H1 (cell line): ENCODE measurements around the gene HYAL1. TPM values are rescaled to one million over a fixed set of nuclear protein-coding genes. Genes with fewer than 3 reads are reported as not detected.

Source experiments
- CTCF ChIA-PET: fragments of 300-600 bp; sonication (Branson Sonifier 250); formaldehyde crosslinking; loops from one replicate; lab custom pipeline; 2021; ENCODE audit not compliant: partially characterized antibody; lab: Charles Lee
- POLR2A ChIA-PET: fragments of 300-600 bp; sonication (Branson Sonifier 250); formaldehyde crosslinking; loops from one replicate; lab custom pipeline; 2021; ENCODE audit warnings: inconsistent platforms; ENCODE audit not compliant: partially characterized antibody; lab: Charles Lee
- DNase-seq, 2 experiments: peaks; one replicate each; pipeline versions ENCODE4 v3.0.0 to v3.0.0-alpha.2; 2010 to 2022; ENCODE audit warnings: low spot score in 2 of 2, low read depth in 1 of 2, mixed read lengths in 1 of 2
- FAIRE-seq: peaks from 2 replicates; lab custom pipeline; 2011; peaks lifted over from hg19 to GRCh38; lab: Jason Lieb, UNC
- H2AFZ ChIP-seq: 2 replicates; pipeline ENCODE4 v1.8.1; 2012; ENCODE audit warnings: low read length, inconsistent platforms
- H2AK5ac ChIP-seq: 2 replicates; pipeline ENCODE4 v1.6.1; 2013; ENCODE audit warnings: low read depth, low read length
- H2BK120ac ChIP-seq: replicated peaks from 2 replicates; pipeline ENCODE3; 2013; ENCODE audit warnings: low read depth, low read length, inconsistent platforms
- H2BK12ac ChIP-seq: 2 replicates; pipeline ENCODE4 v1.6.1; 2013; ENCODE audit warnings: low read depth, low read length
- H2BK15ac ChIP-seq: 2 replicates; pipeline ENCODE4 v1.6.1; 2013; ENCODE audit warnings: low read length
- H2BK20ac ChIP-seq: 2 replicates; pipeline ENCODE4 v1.6.1; 2013; ENCODE audit warnings: low read length
- H2BK5ac ChIP-seq: 2 replicates; pipeline ENCODE4 v1.6.1; 2013; ENCODE audit warnings: low read depth, low read length
- H3K14ac ChIP-seq: 2 replicates; pipeline ENCODE4 v1.6.1; 2013; ENCODE audit warnings: inconsistent platforms; ENCODE audit not compliant: insufficient read length
- H3K18ac ChIP-seq: 2 replicates; pipeline ENCODE4 v1.6.1; 2013; ENCODE audit warnings: low read length; ENCODE audit errors: extremely low read depth
- H3K23ac ChIP-seq: 2 replicates; pipeline ENCODE4 v1.6.1; 2013; ENCODE audit warnings: inconsistent platforms; ENCODE audit not compliant: insufficient read length
- H3K23me2 ChIP-seq: 2 replicates; pipeline ENCODE4 v1.6.1; 2013; ENCODE audit warnings: low read depth, low read length
- H3K27ac ChIP-seq: 2 replicates; pipeline ENCODE4 v1.6.1; 2011; ENCODE audit warnings: low read depth, low read length, inconsistent platforms
- H3K27me3 ChIP-seq, 4 experiments: replicated peaks in 1 of 4; 1 replicate in 1 of 4; 2 replicates in 3 of 4; pipeline versions ENCODE4 v1.6.1 to v1.8.1; 2011 to 2013; ENCODE audit warnings: low read length in 3 of 4, mild to moderate bottlenecking in 3 of 4, inconsistent platforms in 2 of 4, mixed read lengths in 2 of 4, moderate library complexity in 1 of 4; ENCODE audit not compliant: control insufficient read depth in 3 of 4, insufficient read depth in 3 of 4; ENCODE audit errors: extremely low read depth in 1 of 4
- H3K36me3 ChIP-seq, 4 experiments: 2 replicates each; pipeline versions ENCODE4 v1.6.1 to v1.8.1; 2011 to 2013; ENCODE audit warnings: mild to moderate bottlenecking in 4 of 4, low read length in 3 of 4, moderate library complexity in 2 of 4, control low read depth in 1 of 4, inconsistent platforms in 1 of 4; ENCODE audit not compliant: insufficient read depth in 4 of 4, control insufficient read depth in 2 of 4
- H3K4ac ChIP-seq: replicated peaks from 2 replicates; pipeline ENCODE3; 2013; ENCODE audit warnings: low read length, low read depth, mixed read lengths, inconsistent platforms; ENCODE audit not compliant: insufficient read length
- H3K4me1 ChIP-seq, 4 experiments: replicated peaks in 1 of 4; 1 replicate in 1 of 4; 2 replicates in 3 of 4; pipeline versions ENCODE4 v1.6.1 to v1.8.1; 2011 to 2013; ENCODE audit warnings: low read length in 3 of 4, inconsistent platforms in 2 of 4, mixed read lengths in 1 of 4; ENCODE audit not compliant: insufficient read depth in 4 of 4, control insufficient read depth in 3 of 4
- H3K4me2 ChIP-seq, 2 experiments: 2 replicates each; pipeline versions ENCODE4 v1.6.1 to v1.8.1; 2011 to 2013; ENCODE audit warnings: low read depth in 2 of 2, low read length in 2 of 2, control low read depth in 1 of 2, inconsistent platforms in 1 of 2, mild to moderate bottlenecking in 1 of 2; ENCODE audit not compliant: insufficient read depth in 1 of 2
- H3K4me3 ChIP-seq, 4 experiments: fragments of 200-600, 300-600 bp in 1 of 4; sonication (generic), shearing (Covaris generic), sonication (Bioruptor Twin) in 1 of 4; 2 replicates each; pipeline versions ENCODE4 v1.5.1 to v1.8.1; 2011 to 2016; ENCODE audit warnings: low read length in 4 of 4, low read depth in 3 of 4, control low read depth in 2 of 4, inconsistent platforms in 2 of 4, mild to moderate bottlenecking in 2 of 4, mixed read lengths in 1 of 4, moderate library complexity in 1 of 4; ENCODE audit not compliant: insufficient read depth in 2 of 4; ENCODE audit errors: extremely low read depth in 1 of 4
- H3K56ac ChIP-seq: replicated peaks from 2 replicates; pipeline ENCODE3; 2013; ENCODE audit warnings: low read depth, mild to moderate bottlenecking, mixed read lengths, low read length, inconsistent platforms; ENCODE audit not compliant: insufficient read length
- H3K79me1 ChIP-seq: 2 replicates; pipeline ENCODE4 v1.6.1; 2013; ENCODE audit warnings: low read depth, low read length, control low read depth
- H3K79me2 ChIP-seq, 2 experiments: 2 replicates each; pipeline versions ENCODE4 v1.6.1 to v1.8.1; 2012 to 2013; ENCODE audit warnings: low read length in 2 of 2, mild to moderate bottlenecking in 2 of 2, inconsistent platforms in 1 of 2; ENCODE audit not compliant: insufficient read depth in 2 of 2, control insufficient read depth in 1 of 2
- H3K9ac ChIP-seq, 4 experiments: replicated peaks in 1 of 4; 1 replicate in 1 of 4; 2 replicates in 3 of 4; pipeline versions ENCODE4 v1.6.1 to v1.8.1; 2011 to 2013; ENCODE audit warnings: low read depth in 3 of 4, low read length in 3 of 4, control low read depth in 2 of 4, mild to moderate bottlenecking in 2 of 4, moderate library complexity in 2 of 4, inconsistent platforms in 1 of 4; ENCODE audit errors: extremely low read depth in 1 of 4
- H3K9me3 ChIP-seq, 2 experiments: 2 replicates each; pipeline versions ENCODE4 v1.6.1 to v1.8.1; 2012 to 2013; ENCODE audit warnings: mild to moderate bottlenecking in 2 of 2, moderate library complexity in 2 of 2, control low read depth in 1 of 2, inconsistent platforms in 1 of 2, low read depth in 1 of 2, low read length in 1 of 2, mixed read lengths in 1 of 2; ENCODE audit not compliant: insufficient read depth in 2 of 2
- H4K20me1 ChIP-seq, 2 experiments: replicated peaks in 1 of 2; 2 replicates each; pipeline versions ENCODE3 to v1.8.1; 2011 to 2013; ENCODE audit warnings: inconsistent platforms in 2 of 2, low read length in 2 of 2, mild to moderate bottlenecking in 1 of 2; ENCODE audit not compliant: insufficient read depth in 2 of 2, control insufficient read depth in 1 of 2
- H4K5ac ChIP-seq: 2 replicates; pipeline ENCODE4 v1.6.1; 2013; ENCODE audit warnings: low read length, low read depth, mixed read lengths, inconsistent platforms; ENCODE audit not compliant: insufficient read length
- H4K8ac ChIP-seq: 2 replicates; pipeline ENCODE4 v1.8.0; 2013; ENCODE audit warnings: mild to moderate bottlenecking, moderate library complexity, low read length, inconsistent platforms; ENCODE audit not compliant: insufficient read depth; ENCODE audit errors: extremely low read depth
- H4K91ac ChIP-seq: replicated peaks from 2 replicates; pipeline ENCODE3; 2013; ENCODE audit warnings: low read length, mixed read lengths, inconsistent platforms; ENCODE audit not compliant: insufficient read length
- ASH2L ChIP-seq: fragments of 200-600, 300-600 bp; sonication (generic); IDR thresholded peaks from one replicate; pipeline ENCODE4 v1.7.1; 2017; ENCODE audit warnings: low read length
- CEBPB ChIP-seq: IDR thresholded peaks from 2 replicates; pipeline ENCODE4 v1.6.1; 2012; ENCODE audit warnings: low read depth, low read length
- CREB1 ChIP-seq: IDR thresholded peaks from 2 replicates; pipeline ENCODE4 v1.6.1; 2012; ENCODE audit warnings: inconsistent platforms
- CTBP2 ChIP-seq: IDR thresholded peaks from 2 replicates; pipeline ENCODE4 v1.7.0; 2011; ENCODE audit warnings: borderline replicate concordance, mild to moderate bottlenecking, moderate library complexity, mixed read lengths, low read length; ENCODE audit not compliant: insufficient read depth, insufficient read length
- FOSL1 ChIP-seq: IDR thresholded peaks from 2 replicates; pipeline ENCODE4 v1.6.1; 2011; ENCODE audit warnings: mild to moderate bottlenecking, low read depth, low read length, moderate library complexity; ENCODE audit not compliant: insufficient read depth
- SIX5 ChIP-seq: IDR thresholded peaks from 2 replicates; pipeline ENCODE4 v1.6.1; 2011; ENCODE audit warnings: mild to moderate bottlenecking, low read depth, low read length
- TCF12 ChIP-seq: IDR thresholded peaks from 2 replicates; pipeline ENCODE4 v1.6.1; 2011; ENCODE audit warnings: low read depth, mild to moderate bottlenecking, low read length
- YY1 ChIP-seq: IDR thresholded peaks from 2 replicates; pipeline ENCODE4 v1.6.1; 2011; ENCODE audit warnings: low read depth, mild to moderate bottlenecking, low read length
- WGBS, 2 experiments: shearing (Covaris generic) in 1 of 2; methylation state at CpG; one replicate each; pipeline versions ENCODE4 v1.1.6 to v1.1.7; 2013 to 2015; ENCODE audit warnings: low lambda C conversion rate in 2 of 2, mixed read lengths in 2 of 2, inconsistent platforms in 1 of 2, low coverage in 1 of 2, missing lambda C conversion rate in 1 of 2; ENCODE audit not compliant: insufficient replicate concordance in 2 of 2, insufficient coverage in 1 of 2, insufficient read length in 1 of 2; ENCODE audit errors: extremely low coverage in 1 of 2, missing lambda C conversion rate in 1 of 2; 5-methylcytosine and 5-hydroxymethylcytosine counted together
- polyA plus RNA-seq, 7 experiments: library from polyadenylated mRNA; depleted of rRNA in 3 of 7; stranded (reverse) in 5 of 7; unstranded in 2 of 7; fragments of >200 nt in 5 of 7; fragments of 200-250 nt in 2 of 7; gene quantifications; 1 replicate in 5 of 7; 2 replicates in 1 of 7; 4 replicates in 1 of 7; pipeline versions ENCODE4 v1.2.1 to v1.2.3, GENCODE V29; 2011 to 2013; ENCODE audit warnings: missing spikeins in 2 of 7, mixed read lengths in 2 of 7
- total RNA-seq: library from RNA; stranded (reverse); fragmentation: NEBNext Ultra II Directional; extraction: Animal tissue kit (Norgen Biotek cat#: 25700); gene quantifications from 2 replicates; pipeline ENCODE4 v1.2.1, GENCODE V29; 2021

The HYAL1 gene
- total and polyA plus RNA-seq, 2 of the 8 experiments (the other 6 are each of a cell fraction or from before 2014, with no cell fraction given), result 2.0 to 5.4 TPM

DNA sequence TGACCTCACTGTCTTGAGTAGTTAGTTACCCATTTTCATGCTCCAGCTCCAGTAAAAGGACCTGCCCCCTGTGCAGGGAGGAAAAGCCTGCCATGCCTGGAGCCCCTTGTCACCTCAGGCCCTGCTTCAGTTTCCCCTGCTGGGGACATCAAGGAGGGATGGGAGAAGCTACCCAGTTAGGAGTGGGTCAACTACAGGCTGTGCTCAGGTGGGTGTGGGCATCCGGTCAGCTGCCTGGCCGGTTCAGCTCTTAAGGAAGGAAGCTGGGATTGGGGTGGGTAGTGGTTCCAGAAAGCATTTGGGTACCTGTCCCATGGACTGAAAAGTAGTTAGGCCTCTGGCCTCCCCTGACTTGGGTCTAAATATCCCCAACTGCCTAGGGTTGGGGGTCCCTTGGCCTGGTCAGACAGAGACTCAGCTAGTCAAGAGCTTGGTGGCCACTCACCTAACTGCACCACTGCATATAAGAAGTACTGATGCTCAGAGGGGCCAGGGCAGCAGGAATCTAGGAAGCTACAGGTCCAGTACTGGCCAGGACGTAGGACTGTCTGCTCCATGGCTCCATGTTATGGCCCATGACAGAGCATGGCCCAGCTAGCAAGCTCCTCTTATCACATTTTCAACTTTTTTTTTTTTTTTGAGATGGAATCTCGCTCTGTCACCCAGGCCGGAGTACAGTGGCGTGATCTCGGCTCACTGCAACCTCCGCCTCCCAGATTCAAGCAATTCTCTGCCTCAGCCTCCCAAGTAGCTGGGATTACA is 23.9 kb downstream of the HYAL1 start:
- no peak overlapping the region for H3K4me2 ChIP-seq
- no peak overlapping the region for H4K91ac ChIP-seq
- H3K4me1 ChIP-seq, result peaks cover 0 to 12% (median 7%) of the 10 kb centered on the region in 4 experiments; a peak in 5 of 7 replicates
- no peak overlapping the region for H4K5ac ChIP-seq
- H3K18ac ChIP-seq, result no peak overlapping the region
- no peak overlapping the region for H2BK120ac ChIP-seq
- H3K27me3 ChIP-seq, result peaks cover 18 to 35% (median 28%) of the 10 kb centered on the region in 4 experiments
- H3K79me2 ChIP-seq, result no peaks in the 10 kb centered on the region
- no peak overlapping the region for H2BK12ac ChIP-seq
- H2BK5ac ChIP-seq, result no peak overlapping the region
- no peak overlapping the region for H3K4me3 ChIP-seq
- no peak overlapping the region for H3K14ac ChIP-seq
- H3K23ac ChIP-seq, result no peak overlapping the region
- no peaks in the 10 kb centered on the region; a peak in 1 of 4 replicates for H3K9me3 ChIP-seq
- H3K56ac ChIP-seq, result no peak overlapping the region
- DNase-seq (no peak), FAIRE-seq (no peak)
- no peak overlapping the region for H2BK20ac ChIP-seq
- H3K9ac ChIP-seq, result no peak overlapping the region; a peak in 1 of 7 replicates
- POLR2A ChIA-PET, result interaction anchor here (0.9 to 9.6 kb wide), 11 partner anchors 10 to 127 kb away, joined by 3 to 122 read pairs (median 7); partner anchors contain the start of genes HYAL2 and IFRD2
- no peaks in the 10 kb centered on the region for H3K79me1 ChIP-seq
- H4K8ac ChIP-seq, result no peak overlapping the region
- H3K4ac ChIP-seq, result no peak overlapping the region
- WGBS, 2 experiments, result 98% methylated on average over 8 of the region's 8 CpGs; no CpG with 5 or more reads in 1 of the 2 experiments
- TF ChIP-seq ASH2L (no peak), SIX5 (no peak), CEBPB (no peak), YY1 (no peak), CTBP2 (no peak), TCF12 (no peak), CREB1 (no peak), FOSL1 (no peak)
- H2AFZ ChIP-seq, result no peak overlapping the region
- CTCF ChIA-PET, result interaction anchor here (0.7 to 53.5 kb wide), 9 partner anchors 8 to 108 kb away, joined by 3 to 2149 read pairs (median 7); partner anchors contain the start of genes GNAI2, HYAL2, IFRD2 and SLC38A3
- H4K20me1 ChIP-seq, result no peaks in the 10 kb centered on the region
- H3K36me3 ChIP-seq, result no peaks in the 10 kb centered on the region
- H3K27ac ChIP-seq, result no peak overlapping the region
- no peak overlapping the region for H2AK5ac ChIP-seq
- peaks cover 2% of the 10 kb centered on the region; the same call in 1 of the 2 replicates for H3K23me2 ChIP-seq
- H2BK15ac ChIP-seq, result no peak overlapping the region
